Left kidney (tissue), 8 donors: ENCODE data around the gene ACKR3. TPM values are rescaled to one million over a fixed set of nuclear protein-coding genes. Genes with fewer than 3 reads are reported as not detected.

Source experiments
- DNase-seq: peaks from one replicate; pipeline ENCODE4 v3.0.0-alpha.2; 2013
- long read RNA-seq, 8 donors: transcript quantifications; one replicate each; lab custom pipeline, GENCODE V29; 2026
- polyA plus RNA-seq: library from polyadenylated mRNA; unstranded; fragments of 120-200 nt; gene quantifications from one replicate; pipeline ENCODE4 v1.2.1, GENCODE V29; 2013; ENCODE audit not compliant: insufficient read length

The ACKR3 gene
- 53.2 TPM for polyA plus RNA-seq
- long read RNA-seq, donor 1, transcript ACKR3-201 (2 exons, 2,203 nt), result major isoform, 16 of 39 reads
- long read RNA-seq, donor 1, partial matches to known transcripts, result 23 of 39 reads
- long read RNA-seq, donor 1, other reads (novel, unspliced or antisense), result 0 of 39 reads
- long read RNA-seq, donor 2, transcript ACKR3-201 (2 exons, 2,203 nt), result major isoform, 34 of 51 reads
- long read RNA-seq, donor 2, partial matches to known transcripts, result 17 of 51 reads
- long read RNA-seq, donor 2, other reads (novel, unspliced or antisense), result 0 of 51 reads
- long read RNA-seq, donor 3, transcript ACKR3-201 (2 exons, 2,203 nt), result major isoform, 17 of 23 reads
- long read RNA-seq, donor 3, partial matches to known transcripts, result 6 of 23 reads
- long read RNA-seq, donor 3, other reads (novel, unspliced or antisense), result 0 of 23 reads
- long read RNA-seq, donor 4, partial matches to known transcripts, result 0 of 2 reads
- long read RNA-seq, donor 4, other reads (novel, unspliced or antisense), result 0 of 2 reads
- long read RNA-seq, donor 5, transcript ACKR3-201 (2 exons, 2,203 nt), result major isoform, 31 of 52 reads
- long read RNA-seq, donor 5, partial matches to known transcripts, result 21 of 52 reads
- long read RNA-seq, donor 5, other reads (novel, unspliced or antisense), result 0 of 52 reads
- long read RNA-seq, donor 6, transcript ACKR3-201 (2 exons, 2,203 nt), result major isoform, 17 of 51 reads
- long read RNA-seq, donor 6, partial matches to known transcripts, result 33 of 51 reads
- long read RNA-seq, donor 6, other reads (novel, unspliced or antisense), result 0 of 51 reads
- long read RNA-seq, donor 7, transcript ACKR3-201 (2 exons, 2,203 nt), result major isoform, 44 of 45 reads
- long read RNA-seq, donor 7, partial matches to known transcripts, result 0 of 45 reads
- long read RNA-seq, donor 7, other reads (novel, unspliced or antisense), result 0 of 45 reads
- long read RNA-seq, donor 8, transcript ACKR3-201 (2 exons, 2,203 nt), result major isoform, 10 of 10 reads
- long read RNA-seq, donor 8, partial matches to known transcripts, result 0 of 10 reads
- long read RNA-seq, donor 8, other reads (novel, unspliced or antisense), result 0 of 10 reads

- peak; percentile 77 for DNase-seq
Measured at GRCh38 chr2:236569573-236569973, at the start of gene ACKR3. Gene ACKR3 (plus strand): TSS chr2:236569825. CDS start chr2:236580466, 10,641 bp downstream.

GRCh38 chr2:236521556-236521955 is 48.1 kb upstream of the ACKR3 start:
- DNase-seq, result no peak

- DNase-seq, result no peak
Measured at GRCh38 chr2:236523249-236523648, 46.4 kb upstream of the ACKR3 start.

- DNase-seq, result no peak
Measured at GRCh38 chr2:236525411-236525997, 44.1 kb upstream of the ACKR3 start.

- DNase-seq, result no peak
Measured at GRCh38 chr2:236526455-236527158, 43.0 kb upstream of the ACKR3 start.

GRCh38 chr2:236527159-236527630 is 42.4 kb upstream of the ACKR3 start:
- DNase-seq, result no peak

GRCh38 chr2:236529606-236530005 is 40.0 kb upstream of the ACKR3 start:
- DNase-seq, result no peak

GRCh38 chr2:236530512-236530911 is 39.1 kb upstream of the ACKR3 start:
- DNase-seq, result no peak

GRCh38 chr2:236531195-236531594 is 38.4 kb upstream of the ACKR3 start:
- no peak for DNase-seq

GRCh38 chr2:236531996-236532395 is 37.6 kb upstream of the ACKR3 start:
- DNase-seq, result no peak

- no peak for DNase-seq
Measured at GRCh38 chr2:236533343-236533742, 36.3 kb upstream of the ACKR3 start.

- no peak for DNase-seq
Measured at GRCh38 chr2:236535024-236535423, 34.6 kb upstream of the ACKR3 start.

- DNase-seq, result no peak
Measured at GRCh38 chr2:236536727-236537398, 32.8 kb upstream of the ACKR3 start.

- no peak for DNase-seq
Measured at GRCh38 chr2:236538242-236538641, 31.4 kb upstream of the ACKR3 start.

- DNase-seq, result no peak
Measured at GRCh38 chr2:236541008-236541562, 28.5 kb upstream of the ACKR3 start.

GRCh38 chr2:236544362-236544761 is 25.3 kb upstream of the ACKR3 start:
- no peak for DNase-seq

GRCh38 chr2:236545248-236545658 is 24.4 kb upstream of the ACKR3 start:
- DNase-seq, result no peak

GRCh38 chr2:236545814-236546480 is 23.7 kb upstream of the ACKR3 start:
- no peak for DNase-seq

GRCh38 chr2:236546561-236547002 is 23.0 kb upstream of the ACKR3 start:
- no peak for DNase-seq

GRCh38 chr2:236547725-236548124 is 21.9 kb upstream of the ACKR3 start:
- no peak for DNase-seq
